Stimulated activated naive CD4-positive, alpha-beta T cell treated with Interleukin-2 at 50 U/mL for 16 hours (primary cell): ENCODE results near the gene PRKG1.

ENCODE experiments used
- DNase-seq: peaks from one replicate; lab custom pipeline; 2025; lab: John Stamatoyannopoulos, UW

Gene PRKG1

GRCh38 chr10:51074238-51075028 is at the start of gene PRKG1:
TSS of gene PRKG1 (plus strand) at chr10:51074487.
- DNase-seq = no peak

GRCh38 chr10:51028420-51028819 is 45.9 kb upstream of the PRKG1 start:
- no peak for DNase-seq

GRCh38 chr10:51029172-51029641 is 45.1 kb upstream of the PRKG1 start:
- DNase-seq = no peak

GRCh38 chr10:51030480-51030879 is 43.8 kb upstream of the PRKG1 start:
- DNase-seq = no peak

GRCh38 chr10:51031950-51032349 is 42.3 kb upstream of the PRKG1 start:
- no peak for DNase-seq

GRCh38 chr10:51034769-51035168 is 39.5 kb upstream of the PRKG1 start:
- no peak for DNase-seq

- no peak for DNase-seq
These were observed 38.9 kb upstream of the PRKG1 start for GRCh38 chr10:51035344-51035743.

GRCh38 chr10:51045871-51046270 is 28.4 kb upstream of the PRKG1 start:
- DNase-seq = no peak

GRCh38 chr10:51046654-51047053 is 27.6 kb upstream of the PRKG1 start:
- DNase-seq = no peak

- no peak for DNase-seq
These were observed 26.4 kb upstream of the PRKG1 start for GRCh38 chr10:51047857-51048256.

GRCh38 chr10:51048792-51049191 is 25.5 kb upstream of the PRKG1 start:
- DNase-seq = no peak

GRCh38 chr10:51052163-51052562 is 22.1 kb upstream of the PRKG1 start:
- no peak for DNase-seq

- DNase-seq = no peak
These were observed 16.4 kb upstream of the PRKG1 start for GRCh38 chr10:51057925-51058324.

- no peak for DNase-seq
These were observed 11.1 kb upstream of the PRKG1 start for GRCh38 chr10:51063166-51063565.

- DNase-seq = no peak
These were observed 10.4 kb upstream of the PRKG1 start for GRCh38 chr10:51063659-51064535.

- DNase-seq = no peak
These were observed 8.1 kb upstream of the PRKG1 start for GRCh38 chr10:51066231-51066630.

- DNase-seq = no peak
These were observed 2.1 kb upstream of the PRKG1 start for GRCh38 chr10:51072210-51072609.

GRCh38 chr10:51072921-51073434 is 1.3 kb upstream of the PRKG1 start:
- no peak for DNase-seq

GRCh38 chr10:51073453-51074237 is 642 bp upstream of the PRKG1 start:
- no peak for DNase-seq

- DNase-seq = no peak
These were observed 971 bp downstream of the PRKG1 start for GRCh38 chr10:51075043-51075872.

- DNase-seq = no peak
These were observed 1.6 kb downstream of the PRKG1 start for GRCh38 chr10:51075873-51076229.
